DND-41 (cell line): ENCODE data around the gene PPP1R12A.

ENCODE experiments used
- ATAC-seq: fragments of 200-7000 bp; cut with Tn5 transposase; 3 replicates; pipeline ENCODE4 v1.9.1; 2021; ENCODE audit warnings: low read depth; ENCODE audit not compliant: insufficient read depth
- DNase-seq: peaks from one replicate; pipeline ENCODE4 v3.0.0-alpha.2; 2020
- H2AFZ ChIP-seq: 2 replicates; pipeline ENCODE4 v1.6.0; 2012; ENCODE audit warnings: low read depth, low read length
- H3K27ac ChIP-seq: 2 replicates; pipeline ENCODE4 v1.5.1; 2012; ENCODE audit warnings: low read length, inconsistent platforms
- H3K27me3 ChIP-seq: fragments of 200-600 bp; sonication (generic); 2 replicates; pipeline ENCODE4 v1.6.0; 2012; ENCODE audit warnings: low read length, mild to moderate bottlenecking, inconsistent platforms; ENCODE audit not compliant: insufficient read depth, poor library complexity
- H3K36me3 ChIP-seq: 2 replicates; pipeline ENCODE4 v1.5.1; 2012; ENCODE audit warnings: low read length, inconsistent platforms; ENCODE audit not compliant: insufficient read depth
- H3K4me1 ChIP-seq: 2 replicates; pipeline ENCODE4 v1.5.1; 2012; ENCODE audit warnings: mild to moderate bottlenecking, low read length; ENCODE audit not compliant: insufficient read depth
- H3K4me2 ChIP-seq: 2 replicates; pipeline ENCODE4 v1.6.0; 2012; ENCODE audit warnings: mild to moderate bottlenecking, moderate library complexity, low read length, inconsistent platforms; ENCODE audit not compliant: insufficient read depth
- H3K4me3 ChIP-seq, 2 experiments: fragments of 200-600 bp in 1 of 2; shearing (Covaris generic) in 1 of 2; 2 replicates each; pipeline ENCODE4 v1.5.1; 2012 to 2016; ENCODE audit warnings: inconsistent platforms in 2 of 2, low read length in 2 of 2, mild to moderate bottlenecking in 2 of 2, low read depth in 1 of 2, moderate library complexity in 1 of 2
- H3K79me2 ChIP-seq: 2 replicates; pipeline ENCODE4 v1.6.0; 2012; ENCODE audit warnings: low read length, inconsistent platforms; ENCODE audit not compliant: insufficient read depth
- H3K9ac ChIP-seq: 2 replicates; pipeline ENCODE4 v1.6.0; 2012; ENCODE audit warnings: low read depth, mild to moderate bottlenecking, inconsistent platforms, low read length, moderate library complexity
- H3K9me3 ChIP-seq: 2 replicates; pipeline ENCODE4 v1.5.1; 2012; ENCODE audit warnings: low read length, moderate library complexity, mild to moderate bottlenecking, inconsistent platforms; ENCODE audit not compliant: insufficient read depth, severe bottlenecking
- H4K20me1 ChIP-seq: 2 replicates; pipeline ENCODE4 v1.6.0; 2012; ENCODE audit warnings: low read length; ENCODE audit not compliant: insufficient read depth
- EZH2 ChIP-seq: IDR thresholded peaks from 3 replicates; pipeline ENCODE4 v1.6.1; 2012; ENCODE audit warnings: borderline replicate concordance, low read depth, mild to moderate bottlenecking, moderate library complexity, low read length, inconsistent platforms; ENCODE audit not compliant: severe bottlenecking
- TF ChIP-seq, protein P1 (sequence below): IDR thresholded peaks from 2 replicates; pipeline ENCODE4 v1.5.1; 2012; ENCODE audit warnings: borderline replicate concordance, low read length, moderate library complexity, mild to moderate bottlenecking; ENCODE audit not compliant: poor library complexity, severe bottlenecking; ENCODE audit errors: extremely low read depth

Gene PPP1R12A

DNA sequence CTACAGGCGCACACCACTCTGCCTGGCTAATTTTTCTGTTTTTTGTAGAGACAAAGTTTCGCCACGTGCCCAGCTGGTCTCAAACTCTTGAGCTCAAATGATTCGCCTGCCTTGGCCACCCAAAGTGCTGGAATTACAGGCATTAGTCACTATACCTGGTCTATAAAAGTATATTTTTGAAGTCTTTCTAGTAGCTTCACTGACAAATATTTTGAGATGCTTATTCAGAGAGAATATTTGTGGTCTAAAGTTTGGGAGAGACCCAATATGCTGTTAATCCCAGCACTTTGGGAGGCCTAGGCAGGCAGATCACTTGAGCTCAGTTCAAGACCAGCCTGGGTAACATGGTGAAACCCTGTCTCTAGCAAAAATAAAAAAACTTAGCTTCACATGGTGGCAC, 22.0 kb upstream of the PPP1R12A start:
- H3K9ac ChIP-seq, result no peak overlapping the region
- no peaks in the 10 kb centered on the region for H3K79me2 ChIP-seq
- peaks cover 10% of the 10 kb centered on the region for H3K9me3 ChIP-seq
- no peaks in the 10 kb centered on the region for H4K20me1 ChIP-seq
- H3K27ac ChIP-seq, result no peak overlapping the region
- DNase-seq, result no peak
- no peak for TF ChIP-seq EZH2
- TF ChIP-seq, protein P1, sequence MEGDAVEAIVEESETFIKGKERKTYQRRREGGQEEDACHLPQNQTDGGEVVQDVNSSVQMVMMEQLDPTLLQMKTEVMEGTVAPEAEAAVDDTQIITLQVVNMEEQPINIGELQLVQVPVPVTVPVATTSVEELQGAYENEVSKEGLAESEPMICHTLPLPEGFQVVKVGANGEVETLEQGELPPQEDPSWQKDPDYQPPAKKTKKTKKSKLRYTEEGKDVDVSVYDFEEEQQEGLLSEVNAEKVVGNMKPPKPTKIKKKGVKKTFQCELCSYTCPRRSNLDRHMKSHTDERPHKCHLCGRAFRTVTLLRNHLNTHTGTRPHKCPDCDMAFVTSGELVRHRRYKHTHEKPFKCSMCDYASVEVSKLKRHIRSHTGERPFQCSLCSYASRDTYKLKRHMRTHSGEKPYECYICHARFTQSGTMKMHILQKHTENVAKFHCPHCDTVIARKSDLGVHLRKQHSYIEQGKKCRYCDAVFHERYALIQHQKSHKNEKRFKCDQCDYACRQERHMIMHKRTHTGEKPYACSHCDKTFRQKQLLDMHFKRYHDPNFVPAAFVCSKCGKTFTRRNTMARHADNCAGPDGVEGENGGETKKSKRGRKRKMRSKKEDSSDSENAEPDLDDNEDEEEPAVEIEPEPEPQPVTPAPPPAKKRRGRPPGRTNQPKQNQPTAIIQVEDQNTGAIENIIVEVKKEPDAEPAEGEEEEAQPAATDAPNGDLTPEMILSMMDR, result no peak
- H3K4me1 ChIP-seq, result no peaks in the 10 kb centered on the region
- ATAC-seq, result no peak
- no peak overlapping the region for H3K4me3 ChIP-seq
- no peaks in the 10 kb centered on the region for H3K36me3 ChIP-seq
- H2AFZ ChIP-seq, result no peak overlapping the region
- H3K4me2 ChIP-seq, result no peak overlapping the region
- H3K27me3 ChIP-seq, result no peaks in the 10 kb centered on the region

DNA sequence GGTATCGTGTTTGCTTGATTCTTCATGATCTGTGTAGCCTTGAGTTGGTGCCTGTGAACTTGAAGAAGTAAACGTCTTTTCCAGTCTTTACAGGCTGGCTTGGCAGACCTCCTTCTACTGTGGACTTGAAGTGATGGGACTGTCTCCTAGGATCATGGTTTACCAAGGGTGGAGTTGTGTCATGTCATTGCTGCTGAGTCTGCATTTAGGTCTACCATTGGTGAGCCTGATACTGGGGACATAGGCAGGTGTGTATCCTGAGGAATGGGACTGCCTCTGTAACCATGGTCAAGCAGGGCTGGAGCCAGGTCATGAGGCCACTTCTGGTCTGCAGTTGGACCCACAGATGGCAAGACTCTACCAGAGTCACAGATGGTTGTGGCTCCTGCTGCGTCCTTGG, 20.7 kb upstream of the PPP1R12A start:
- Histone ChIP-seq H3K4me3 (no peak overlapping the region), H4K20me1 (no peaks in the 10 kb centered on the region), H3K9ac (no peak overlapping the region), H3K79me2 (no peaks in the 10 kb centered on the region), H3K27me3 (no peaks in the 10 kb centered on the region), H3K9me3 (peaks cover 10% of the 10 kb centered on the region), H3K36me3 (no peaks in the 10 kb centered on the region), H3K27ac (no peak overlapping the region), H2AFZ (no peak overlapping the region), H3K4me1 (no peaks in the 10 kb centered on the region), H3K4me2 (no peak overlapping the region)
- no peak for ATAC-seq
- DNase-seq, result no peak
- no peak for TF ChIP-seq EZH2
- TF ChIP-seq, protein P1, result no peak

DNA sequence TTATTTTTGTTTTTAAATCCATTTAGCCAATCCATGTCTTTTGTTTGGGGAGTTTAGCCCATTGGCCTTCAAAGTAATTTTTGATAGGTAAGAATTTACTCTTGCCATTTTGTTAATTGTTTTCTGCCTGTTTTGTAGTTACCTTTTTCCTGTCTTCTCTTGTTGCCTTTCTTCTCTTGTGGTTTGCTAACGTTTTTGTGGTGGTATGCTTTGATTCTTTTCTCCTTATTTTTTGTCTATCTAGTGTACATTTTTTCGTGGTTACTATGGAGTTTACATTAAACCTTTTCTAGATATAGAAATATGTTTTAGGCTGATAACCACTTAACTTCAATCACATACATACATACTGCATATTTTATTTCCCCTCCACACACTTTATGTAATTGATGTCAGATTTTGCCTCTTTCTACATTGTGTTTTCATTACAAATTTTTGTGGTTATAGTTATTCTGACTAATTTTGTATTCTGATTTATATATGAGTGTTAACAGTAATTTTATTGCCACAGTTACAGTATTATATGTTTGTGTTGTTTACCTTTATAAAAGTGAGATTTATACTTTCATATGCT, 19.2 kb upstream of the PPP1R12A start:
- peak; percentile 50; the same call in 1 of the 3 replicates for ATAC-seq
- Histone ChIP-seq H3K4me2 (no peak overlapping the region), H4K20me1 (no peaks in the 10 kb centered on the region)

More for the DNA sequence above, 19.2 kb upstream of the PPP1R12A start:
- Histone ChIP-seq H3K4me3 (no peak overlapping the region), H3K9ac (no peak overlapping the region), H3K27me3 (no peaks in the 10 kb centered on the region), H2AFZ (no peak overlapping the region), H3K36me3 (no peaks in the 10 kb centered on the region), H3K4me1 (no peaks in the 10 kb centered on the region), H3K9me3 (peaks cover 10% of the 10 kb centered on the region), H3K27ac (no peak overlapping the region), H3K79me2 (no peaks in the 10 kb centered on the region)
- TF ChIP-seq, protein P1, result no peak
- TF ChIP-seq EZH2, result no peak
- no peak for DNase-seq
